ENCODE results near the gene ZNF76.

- TF ChIP-seq EZH2 (optimal IDR thresholded peaks at IDR 0.05; ENCODE audit: low read depth, low read length): no peak
- TF ChIP-seq, protein P1, sequence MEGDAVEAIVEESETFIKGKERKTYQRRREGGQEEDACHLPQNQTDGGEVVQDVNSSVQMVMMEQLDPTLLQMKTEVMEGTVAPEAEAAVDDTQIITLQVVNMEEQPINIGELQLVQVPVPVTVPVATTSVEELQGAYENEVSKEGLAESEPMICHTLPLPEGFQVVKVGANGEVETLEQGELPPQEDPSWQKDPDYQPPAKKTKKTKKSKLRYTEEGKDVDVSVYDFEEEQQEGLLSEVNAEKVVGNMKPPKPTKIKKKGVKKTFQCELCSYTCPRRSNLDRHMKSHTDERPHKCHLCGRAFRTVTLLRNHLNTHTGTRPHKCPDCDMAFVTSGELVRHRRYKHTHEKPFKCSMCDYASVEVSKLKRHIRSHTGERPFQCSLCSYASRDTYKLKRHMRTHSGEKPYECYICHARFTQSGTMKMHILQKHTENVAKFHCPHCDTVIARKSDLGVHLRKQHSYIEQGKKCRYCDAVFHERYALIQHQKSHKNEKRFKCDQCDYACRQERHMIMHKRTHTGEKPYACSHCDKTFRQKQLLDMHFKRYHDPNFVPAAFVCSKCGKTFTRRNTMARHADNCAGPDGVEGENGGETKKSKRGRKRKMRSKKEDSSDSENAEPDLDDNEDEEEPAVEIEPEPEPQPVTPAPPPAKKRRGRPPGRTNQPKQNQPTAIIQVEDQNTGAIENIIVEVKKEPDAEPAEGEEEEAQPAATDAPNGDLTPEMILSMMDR (IDR thresholded peaks at IDR 0.05; ENCODE audit: low read length): no peak
Observed at GRCh38 chr6:35264550-35265274, 5.2 kb downstream of the ZNF76 start.

All from MM.1S (cell line).